ENCODE data around the gene CHMP1B. TPM values are rescaled to one million over a fixed set of nuclear protein-coding genes. Genes with fewer than 3 reads are reported as not detected.
"Not testable (repeated sequence)": the region's sequence is repeated elsewhere in the genome, so short reads cannot be mapped to it uniquely, and the experiment has no call there.

Gene CHMP1B
- total RNA-seq, 2 donors from 2014 or later: 25.6 to 35.3 TPM

- DNase-seq (no peak), ATAC-seq (no peak)
- intact Hi-C loops (cut with DNase I): no loop called here
Observed at GRCh38 chr18:11830585-11830984, 20.6 kb upstream of the CHMP1B start.

DNA sequence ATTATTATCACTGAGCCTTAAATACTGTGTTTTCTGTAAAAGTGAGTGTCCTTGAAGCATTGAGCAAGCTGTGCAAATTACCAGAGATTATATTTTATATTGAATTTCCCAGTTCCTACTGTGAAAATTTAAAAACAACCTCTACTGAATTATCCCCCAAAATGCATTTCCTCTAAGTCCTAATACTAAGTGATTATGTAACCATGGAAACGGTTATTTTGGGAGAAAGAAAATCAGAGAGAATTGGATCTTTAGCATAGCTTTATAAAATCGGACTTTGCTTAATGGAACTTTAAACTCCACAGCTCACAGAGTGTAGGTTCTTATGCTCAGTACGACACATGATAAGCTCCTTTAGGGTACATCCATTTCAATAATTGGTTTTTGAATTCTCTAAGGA is 19.3 kb upstream of the CHMP1B start:
- DNase-seq: no peak
- no peak for ATAC-seq
- intact Hi-C loops (cut with DNase I): no loop called here

- ATAC-seq: no peak
- no peak for DNase-seq
Observed at GRCh38 chr18:11834772-11835171, 16.4 kb upstream of the CHMP1B start.

DNA sequence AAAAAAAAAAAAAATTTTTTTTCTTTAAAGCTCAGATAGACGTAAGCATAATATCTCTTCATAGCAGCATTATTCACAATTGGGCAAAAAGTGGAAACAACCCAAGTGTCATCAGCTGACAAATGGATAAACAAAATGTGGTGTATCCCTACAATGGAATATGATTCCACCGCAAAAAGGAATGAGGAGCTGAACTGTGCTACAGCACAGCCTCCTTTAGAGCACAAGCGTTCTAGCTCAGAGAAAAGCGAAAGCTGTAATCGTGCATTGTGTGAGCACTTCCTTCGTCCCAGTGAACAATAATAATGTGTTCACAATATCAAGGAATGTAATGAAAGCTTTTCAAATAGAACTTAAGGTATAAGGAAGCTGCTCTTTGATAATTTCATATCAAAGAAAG is 11.7 kb upstream of the CHMP1B start:
- no peak for DNase-seq
- ATAC-seq: no peak
- intact Hi-C loops (cut with DNase I): no loop called here

More at GRCh38 chr18:11834772-11835171, 16.4 kb upstream of the CHMP1B start:
- intact Hi-C loops (cut with DNase I): no loop called here

GRCh38 chr18:11840493-11840892 is 10.7 kb upstream of the CHMP1B start:
- no peak for DNase-seq
- no peak for ATAC-seq
- intact Hi-C loops (cut with DNase I): no loop called here

- intact Hi-C loops (cut with DNase I): no loop called here
- no peak for DNase-seq
Observed at GRCh38 chr18:11842562-11842961, 8.7 kb upstream of the CHMP1B start.

DNA sequence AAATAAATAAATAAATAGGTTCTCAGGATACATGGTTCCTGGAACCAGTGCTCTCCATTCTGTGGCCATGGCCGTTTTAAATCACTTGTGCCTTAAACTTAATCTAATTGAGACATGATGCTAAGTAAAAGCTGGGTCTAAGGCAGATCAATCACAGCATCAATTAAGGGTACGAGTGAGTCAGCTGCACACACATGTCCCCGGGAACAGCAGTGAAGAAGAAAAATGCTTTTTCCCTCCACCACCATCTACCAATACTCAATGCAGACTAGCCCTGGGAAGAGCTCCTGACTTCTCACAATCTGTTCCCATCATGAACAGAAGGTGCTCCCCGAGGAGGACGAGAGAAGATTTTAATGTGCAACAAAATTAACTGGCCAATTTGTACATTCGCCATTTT is 6.8 kb upstream of the CHMP1B start:
- intact Hi-C loops (cut with DNase I): no loop called here
- DNase-seq (no peak), ATAC-seq (no peak)

More at GRCh38 chr18:11842562-11842961, 8.7 kb upstream of the CHMP1B start:
- no peak for ATAC-seq

- intact Hi-C loops (cut with DNase I): no loop called here
- ATAC-seq (no peak), DNase-seq (no peak)
Observed at GRCh38 chr18:11845654-11846053, 5.6 kb upstream of the CHMP1B start.

- intact Hi-C loops (cut with DNase I): no loop called here
- ATAC-seq: no peak
- no peak for DNase-seq
Observed at GRCh38 chr18:11847811-11848210, 3.4 kb upstream of the CHMP1B start.

GRCh38 chr18:11849279-11849678 is 1.9 kb upstream of the CHMP1B start:
- intact Hi-C loops (cut with DNase I): no loop called here
- no peak for DNase-seq
- ATAC-seq: no peak

DNA sequence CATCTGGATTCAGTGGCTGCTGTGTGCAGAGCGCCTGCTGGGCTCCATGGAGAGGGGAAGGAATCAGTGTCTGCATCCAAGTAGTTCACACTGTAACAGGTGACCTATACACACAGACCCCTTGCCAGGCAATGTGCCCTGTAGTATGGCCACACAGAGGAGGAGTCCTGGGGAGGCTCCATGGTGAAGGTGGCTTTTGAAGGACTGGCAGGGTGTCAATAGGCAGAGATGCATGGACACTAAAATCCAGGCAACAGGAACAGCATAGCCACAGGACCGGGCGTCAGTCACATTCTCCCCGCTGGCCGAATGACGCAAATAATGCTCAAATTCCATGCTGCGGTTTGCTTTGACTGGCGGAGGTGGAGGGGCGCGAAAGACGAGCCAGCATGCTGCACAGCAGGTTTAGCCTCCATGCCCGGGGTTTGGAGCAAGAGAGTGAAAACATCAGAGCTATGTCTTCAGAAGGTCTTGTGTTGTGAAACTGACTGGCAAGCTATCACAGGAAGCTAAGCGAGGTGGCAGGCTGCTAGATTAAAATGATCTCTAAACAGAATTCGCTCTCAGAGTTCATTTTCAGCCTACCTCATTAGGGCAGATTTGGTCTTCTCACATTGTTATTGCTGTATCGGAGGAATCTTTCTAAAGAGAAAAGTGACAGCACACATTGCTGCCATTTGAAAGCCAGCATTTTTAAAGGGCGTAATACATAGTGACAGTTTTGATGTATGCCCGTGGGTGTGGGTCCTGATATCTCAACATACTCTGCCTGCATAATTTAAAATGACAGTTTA is 1.2 kb upstream of the CHMP1B start:
- peak; percentile 80 for DNase-seq
- intact Hi-C loops (cut with DNase I): loop anchor here in 1 of 2 donors (5.0 kb wide), 1 partner anchor 57 kb away; the partner anchor contains the start of gene MPPE1
- ATAC-seq: peak; percentile 58 to 70

- intact Hi-C loops (cut with DNase I): loop anchor here in 1 of 2 donors (5.0 kb wide), 1 partner anchor 57 kb away; the partner anchor contains the start of gene MPPE1
- DNase-seq (no peak), ATAC-seq (peak; percentile 55 to 74)
Observed at GRCh38 chr18:11850821-11851145, 430 bp upstream of the CHMP1B start.

- intact Hi-C loops (cut with DNase I): loop anchor here in 1 of 2 donors (5.0 kb wide), 1 partner anchor 55 kb away; the partner anchor contains the start of gene MPPE1
- peak; percentile 13 to 24 for ATAC-seq
- peak; percentile 45 for DNase-seq
Observed at GRCh38 chr18:11851806-11852337, 659 bp downstream of the CHMP1B start.

- DNase-seq, ATAC-seq: not testable (repeated sequence)
- intact Hi-C loops (cut with DNase I): loop anchor here in 1 of 2 donors (5.0 kb wide), 1 partner anchor 53 kb away; the partner anchor contains the start of gene MPPE1
Observed at GRCh38 chr18:11854554-11854953, 3.3 kb downstream of the CHMP1B start.

DNA sequence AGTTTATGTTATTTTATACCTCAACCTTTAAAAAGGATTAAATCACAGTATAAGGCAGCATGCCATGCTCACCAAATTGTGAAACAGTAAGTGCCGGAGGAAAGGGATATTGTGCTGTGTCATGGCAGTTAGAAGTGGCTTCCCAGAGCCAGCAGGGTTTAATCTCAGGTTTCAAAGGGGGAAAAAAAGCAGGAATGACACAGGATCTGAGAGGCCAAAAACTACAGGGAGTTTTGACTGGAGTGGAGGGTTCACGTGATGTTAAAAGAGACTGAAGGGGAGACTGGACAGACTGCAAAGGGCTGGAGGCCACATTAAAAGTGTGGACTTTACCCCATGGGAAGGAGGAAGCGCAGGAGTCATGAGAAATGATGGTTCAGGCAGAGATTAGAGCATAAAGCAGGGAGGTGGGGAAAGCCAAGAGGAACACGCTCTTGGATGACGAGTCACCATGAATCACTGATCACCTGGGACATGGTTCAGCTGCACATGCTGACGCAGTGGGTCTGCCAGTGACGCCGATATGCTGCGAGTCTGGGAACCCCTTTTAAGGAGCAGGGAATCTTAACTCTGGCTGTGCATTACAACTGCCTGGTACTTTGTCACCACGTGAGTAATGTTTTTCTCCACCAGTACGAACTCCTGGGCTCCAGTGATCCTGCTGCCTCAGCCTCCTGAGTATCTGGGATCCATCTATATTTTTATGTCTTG is 6.1 kb downstream of the CHMP1B start:
- DNase-seq (peak; percentile 79), ATAC-seq (peak; percentile 81 to 85)
- intact Hi-C loops (cut with DNase I): no loop called here

GRCh38 chr18:11859282-11859830 is 8.1 kb downstream of the CHMP1B start:
- no peak for DNase-seq
- intact Hi-C loops (cut with DNase I): no loop called here
- ATAC-seq: no peak

GRCh38 chr18:11859903-11860407 is 8.7 kb downstream of the CHMP1B start:
- ATAC-seq: peak in 1 of 2 donors; percentile 23
- no peak for DNase-seq
- intact Hi-C loops (cut with DNase I): no loop called here

DNA sequence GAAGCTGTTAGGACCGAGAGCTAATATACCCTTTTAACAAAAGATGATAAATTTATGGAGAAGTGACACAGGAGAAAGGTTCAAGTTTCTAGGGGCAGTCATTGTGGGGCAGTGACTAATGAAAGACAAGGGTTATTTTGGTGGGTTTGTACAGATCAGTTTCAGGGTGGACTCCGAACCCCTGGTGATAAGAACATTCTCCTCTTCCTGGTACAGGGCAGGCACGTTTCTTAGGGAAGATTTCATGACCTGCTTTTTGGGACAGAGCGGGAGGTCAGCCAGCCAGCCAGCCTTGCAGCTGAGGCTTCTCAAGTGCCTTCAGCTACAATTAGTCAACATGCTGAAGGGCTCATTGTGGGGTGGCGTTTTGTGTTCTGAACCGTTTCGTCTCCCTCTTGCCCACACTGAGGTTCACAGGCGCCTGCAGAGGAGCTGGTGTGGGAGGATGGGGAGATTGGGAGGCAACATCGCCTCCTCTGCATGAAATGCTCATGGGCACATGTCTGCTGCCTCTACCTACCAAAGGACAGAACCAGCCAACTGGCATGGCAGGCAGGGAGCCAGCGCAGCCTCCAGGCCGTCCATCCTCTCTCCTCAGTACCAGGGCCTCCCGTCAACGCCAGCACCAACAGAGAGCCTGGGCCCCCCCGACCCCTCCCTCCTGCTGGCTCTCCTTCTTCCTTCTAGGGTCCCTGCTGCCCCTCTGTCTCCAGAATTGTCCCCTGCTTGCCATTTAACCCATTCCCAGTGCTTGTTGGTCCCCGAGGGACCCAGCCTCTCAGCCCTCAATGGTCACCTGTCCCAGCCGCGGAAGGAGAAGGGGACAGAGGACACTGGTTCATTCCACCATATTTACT is 9.6 kb downstream of the CHMP1B start:
- intact Hi-C loops (cut with DNase I): no loop called here
- ATAC-seq (no peak), DNase-seq (no peak)
